Activated T-helper 9 cell treated with anti-CD3 and anti-CD28 coated beads, Interleukin-2, amount 50 U/mL, for 16 hours (primary cell): ENCODE data around the gene PHIP.

ENCODE experiments used
- DNase-seq: peaks from one replicate; pipeline ENCODE4 v3.0.0-alpha.2; 2020; ENCODE audit warnings: low read depth

The PHIP gene

DNA sequence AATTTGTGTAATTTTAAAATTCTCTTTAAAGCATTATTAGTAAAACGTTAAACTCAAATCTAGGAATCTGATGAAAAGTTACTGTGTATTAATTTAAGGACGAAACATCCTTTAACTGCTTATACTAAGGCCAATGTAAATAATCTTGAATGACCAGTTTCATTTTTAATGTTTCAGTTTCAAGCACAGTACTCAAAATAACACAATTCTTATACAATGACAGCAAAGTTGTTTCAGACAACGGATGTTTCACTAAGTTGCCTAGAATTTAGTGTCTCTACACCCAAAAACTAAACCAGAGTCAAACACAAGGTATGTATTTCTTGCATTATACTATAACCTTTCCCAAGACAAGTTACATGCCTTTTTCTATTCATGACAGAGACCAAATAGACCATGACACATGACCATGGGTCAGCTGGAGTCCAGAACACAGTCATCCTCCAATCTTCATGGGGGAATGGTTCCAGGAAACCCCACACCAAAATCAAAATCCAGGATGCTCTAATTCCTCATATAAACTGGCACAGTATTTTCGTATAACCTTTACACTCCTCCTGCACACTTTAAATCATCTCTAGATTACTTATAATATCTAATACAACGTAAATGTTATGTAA is 7.7 kb downstream of the PHIP start:
- DNase-seq, result no peak

DNA sequence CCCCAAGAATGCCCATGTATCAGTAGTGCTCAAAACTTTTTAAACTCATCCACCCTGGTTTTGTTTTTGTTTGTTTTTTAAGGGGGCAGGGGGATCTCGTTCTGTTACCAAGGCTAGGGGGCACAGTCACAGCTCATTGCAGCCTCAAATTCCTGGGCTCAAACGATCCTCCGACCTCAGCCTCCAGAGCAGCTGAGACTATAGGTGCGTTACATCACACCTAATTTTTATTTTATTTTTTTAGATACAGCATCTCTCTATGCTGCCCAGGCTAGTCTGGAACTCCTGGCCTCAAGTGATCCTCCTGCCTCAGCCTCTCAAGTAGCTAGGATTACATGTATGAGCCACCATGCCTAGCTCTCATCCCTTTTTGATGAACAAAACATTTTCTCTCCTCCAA is 11.2 kb downstream of the PHIP start:
- no peak for DNase-seq

DNA sequence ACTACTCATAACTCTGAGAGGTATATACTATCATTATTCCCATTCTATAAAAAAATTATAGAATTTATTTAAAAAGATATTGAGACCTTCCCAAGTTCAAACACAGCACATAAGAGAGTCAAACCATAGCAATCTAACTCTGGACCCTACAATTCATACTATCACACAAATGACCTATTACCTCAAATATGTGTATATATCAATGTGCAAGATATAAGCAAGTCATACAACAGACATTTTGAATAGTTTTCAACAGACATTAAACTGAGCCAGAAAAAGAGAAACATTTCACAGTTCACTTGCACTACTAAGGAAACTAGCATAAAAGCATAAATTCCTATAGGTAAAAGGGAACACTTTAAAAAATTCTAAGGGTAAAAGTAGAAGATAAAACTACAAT is 11.7 kb downstream of the PHIP start:
- no peak for DNase-seq

DNA sequence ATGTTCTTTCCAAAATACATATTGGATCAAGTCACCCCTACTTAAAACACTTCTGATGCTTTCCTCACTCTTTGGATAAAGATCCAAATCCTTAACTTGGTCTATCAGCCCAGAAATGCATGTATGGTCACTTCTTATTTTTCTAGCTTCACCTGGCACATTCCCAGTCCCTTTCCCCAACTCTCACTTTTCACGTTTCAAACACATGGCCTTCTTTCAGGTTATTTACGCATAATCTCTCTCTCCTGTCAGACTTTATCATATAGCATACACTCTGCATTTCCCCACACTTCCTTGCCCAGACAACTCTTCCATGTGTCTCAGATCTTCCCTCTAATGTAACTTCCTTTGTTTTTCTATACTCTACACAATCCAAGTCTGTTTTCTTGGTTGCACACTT is 12.8 kb downstream of the PHIP start:
- DNase-seq, result no peak

DNA sequence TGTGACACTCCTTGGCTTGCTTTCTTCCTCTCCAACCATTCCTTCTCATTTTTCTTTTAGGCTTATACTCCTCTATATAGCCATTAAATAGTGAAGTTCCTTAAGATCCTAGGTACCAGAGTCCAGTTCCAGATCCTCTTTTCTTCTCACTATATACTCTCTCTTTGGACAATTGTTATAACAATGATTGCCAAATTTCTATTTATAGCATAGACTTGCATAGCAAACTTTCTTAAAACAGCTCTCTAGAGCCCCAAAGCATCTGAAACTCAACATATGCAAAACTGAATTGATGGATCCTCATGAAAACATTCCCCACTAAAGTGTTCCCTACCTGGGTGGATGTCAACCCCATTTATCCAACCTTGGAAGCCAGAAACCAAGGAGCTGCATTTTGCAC is 13.4 kb downstream of the PHIP start:
- DNase-seq, result no peak

DNA sequence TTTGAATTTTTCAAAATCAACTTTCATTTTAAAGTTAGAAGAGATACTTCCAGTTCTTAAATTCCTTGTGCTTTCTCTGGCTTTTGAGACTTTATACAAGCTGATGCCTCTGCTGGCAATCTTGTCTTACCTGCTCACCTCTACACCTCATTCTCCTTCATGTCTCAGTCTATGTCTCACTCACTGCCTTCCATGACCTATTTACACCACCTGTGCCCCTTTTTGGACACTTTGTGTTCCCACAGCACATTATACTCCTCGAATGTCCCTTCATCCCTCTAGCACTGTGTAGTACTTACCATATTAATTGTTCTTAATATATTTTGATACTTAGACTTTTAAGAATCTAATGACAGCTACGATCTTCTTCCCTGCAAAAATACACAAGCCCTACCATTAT is 15.3 kb downstream of the PHIP start:
- DNase-seq, result no peak

DNA sequence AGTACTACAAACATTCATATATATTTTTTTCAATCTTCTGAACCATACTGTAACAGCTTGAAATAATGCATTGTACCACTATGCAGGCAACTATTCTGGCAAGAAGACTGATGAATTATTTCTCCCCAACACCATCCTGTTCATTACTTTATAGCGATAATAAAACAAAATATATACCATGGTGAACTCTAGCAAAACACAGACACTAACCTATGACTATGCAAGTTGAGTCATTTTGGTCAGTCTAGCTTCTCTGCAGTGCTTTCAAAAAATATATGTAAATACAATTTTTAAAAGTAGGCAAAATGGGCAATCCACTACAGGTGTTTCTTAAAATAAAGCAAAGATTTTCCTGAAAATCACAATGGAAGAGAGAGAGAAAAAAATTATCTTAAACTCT is 20.3 kb downstream of the PHIP start:
- DNase-seq, result no peak

DNA sequence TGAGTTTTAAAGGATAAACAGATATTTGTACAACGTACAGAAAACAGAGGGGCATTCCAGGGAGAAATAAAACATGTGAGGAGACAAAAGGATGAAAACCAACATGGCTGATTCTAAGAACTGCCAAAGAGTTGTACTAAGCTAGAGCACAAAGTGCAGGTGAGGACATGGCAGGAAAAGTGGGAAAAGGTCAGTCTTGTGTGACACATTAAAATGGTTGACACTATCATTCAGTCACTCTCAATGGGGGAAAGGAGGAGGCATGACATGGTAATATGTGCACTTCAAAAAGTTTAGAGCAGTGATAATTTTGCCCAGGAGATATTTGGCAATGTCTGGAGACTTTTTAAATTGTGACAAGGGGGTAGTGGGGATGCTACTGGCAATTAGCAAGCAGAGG is 21.8 kb downstream of the PHIP start:
- no peak for DNase-seq

DNA sequence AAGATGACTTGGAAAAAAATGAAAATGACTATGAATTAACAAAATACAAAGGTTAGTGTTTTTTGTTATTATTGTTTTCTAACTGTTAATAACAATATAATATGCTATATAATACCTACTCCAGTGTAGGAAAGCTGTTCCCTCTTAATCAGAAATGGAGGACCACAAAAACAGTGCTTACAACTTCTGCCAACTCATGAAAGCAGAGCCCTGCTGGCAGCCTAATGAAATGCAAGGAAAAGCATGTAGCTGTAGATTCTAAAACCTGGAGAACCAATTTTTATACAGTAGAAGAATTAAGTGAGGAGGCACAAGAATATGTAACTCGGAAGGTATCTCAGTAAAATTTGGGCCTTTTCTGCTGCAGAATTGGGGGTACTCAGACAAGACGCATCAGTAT is 29.4 kb downstream of the PHIP start:
- no peak for DNase-seq

DNA sequence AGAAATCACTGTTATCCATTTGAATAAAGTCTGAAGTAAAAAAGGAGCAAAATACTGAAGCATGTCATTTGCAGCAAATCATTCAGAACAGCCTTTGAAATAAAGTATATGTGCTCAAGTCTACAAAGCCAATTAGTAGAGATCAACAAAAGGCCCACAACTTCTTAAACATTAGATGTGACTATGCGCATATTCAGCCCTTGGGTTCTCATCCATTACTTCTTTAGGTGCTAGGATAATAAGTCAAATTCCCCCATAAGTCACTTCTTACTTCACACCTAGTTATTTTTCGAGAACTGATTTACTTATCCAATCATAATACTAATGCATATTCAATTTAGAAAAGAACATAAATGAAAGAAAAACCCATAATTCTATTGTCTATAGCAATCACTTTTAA is 31.0 kb downstream of the PHIP start:
- no peak for DNase-seq

DNA sequence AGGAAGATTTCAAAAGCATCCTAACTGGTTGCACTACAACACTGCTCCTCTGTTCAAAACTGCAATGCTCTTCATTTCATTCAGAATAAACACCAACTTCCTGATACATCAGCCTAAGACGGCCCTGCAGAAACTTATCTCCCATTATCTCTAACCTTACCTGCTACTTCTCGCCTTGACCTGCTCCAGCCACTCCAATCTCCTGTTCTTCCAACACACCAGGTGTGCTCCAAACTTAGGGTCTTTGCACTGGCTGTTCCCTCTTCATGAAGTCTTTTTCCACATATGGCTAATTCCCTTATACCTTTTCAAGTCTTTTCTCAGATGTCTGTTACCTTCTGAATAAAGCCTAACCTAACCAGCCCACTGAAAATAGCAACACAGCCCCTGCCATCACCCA is 32.1 kb downstream of the PHIP start:
- no peak for DNase-seq

DNA sequence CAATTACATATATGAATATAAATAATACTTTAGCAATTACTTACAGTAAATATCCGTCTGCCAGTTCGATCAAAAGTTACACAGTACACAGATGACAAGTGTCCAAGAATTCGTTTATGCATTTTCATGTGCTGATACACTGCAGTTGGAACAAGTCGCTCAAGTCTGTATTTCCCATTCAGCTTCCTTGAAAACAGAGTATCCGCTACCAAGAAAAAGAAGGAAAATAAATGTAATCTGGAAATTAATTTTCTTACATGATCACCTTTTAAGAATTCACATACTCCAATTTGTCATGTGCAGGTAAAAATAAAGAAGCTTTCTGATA is 35.3 kb downstream of the PHIP start:
- no peak for DNase-seq

DNA sequence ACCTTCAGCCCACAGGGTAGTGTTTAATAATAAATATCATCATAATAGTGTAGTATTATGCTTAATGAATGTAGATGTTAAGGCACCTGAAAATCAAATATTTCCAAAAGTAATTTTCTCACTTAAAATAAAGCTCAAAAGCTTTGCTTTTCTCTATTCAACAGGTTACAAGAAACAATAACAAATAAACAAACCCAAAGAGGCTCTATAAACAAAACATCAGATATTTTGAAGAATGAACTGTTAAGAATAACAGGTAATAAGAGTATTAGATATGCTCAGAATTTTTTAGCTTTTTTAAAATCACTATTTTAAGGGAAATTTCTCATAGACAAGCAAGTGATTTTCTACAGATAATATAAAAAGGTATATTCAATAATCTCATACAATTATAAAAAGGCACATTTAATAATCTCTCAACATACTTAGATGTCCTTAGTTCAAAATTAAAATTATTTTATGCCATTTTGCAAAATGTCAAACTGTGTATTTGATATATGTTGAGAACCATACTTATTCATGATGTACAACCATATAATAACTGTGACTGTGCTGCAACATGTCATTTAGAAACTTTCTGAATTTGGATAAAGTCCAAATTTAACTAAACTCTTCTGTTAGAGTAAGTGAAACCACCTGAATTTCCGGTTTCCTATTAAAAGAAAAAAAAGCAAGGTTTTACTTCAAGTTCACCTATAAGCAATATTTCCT is 35.8 kb downstream of the PHIP start:
- no peak for DNase-seq

DNA sequence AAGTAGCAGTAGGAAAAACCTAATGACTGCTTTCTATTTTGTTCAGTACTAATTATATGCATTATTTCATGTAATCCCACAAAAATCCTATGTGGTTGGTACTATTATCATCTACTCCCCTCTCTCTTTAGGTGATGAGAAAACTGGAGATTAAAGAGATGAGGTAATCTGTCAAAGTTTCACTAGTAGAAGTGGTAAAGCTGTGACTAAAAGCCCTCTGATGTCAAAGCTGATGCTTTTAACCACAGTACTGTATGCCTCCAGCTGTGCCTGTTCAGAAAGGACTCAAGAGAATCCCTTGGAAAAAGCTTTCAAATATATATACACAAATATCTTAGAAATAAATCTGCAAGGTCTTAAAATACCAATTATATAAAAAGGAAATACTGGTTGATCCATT is 38.0 kb downstream of the PHIP start:
- no peak for DNase-seq

DNA sequence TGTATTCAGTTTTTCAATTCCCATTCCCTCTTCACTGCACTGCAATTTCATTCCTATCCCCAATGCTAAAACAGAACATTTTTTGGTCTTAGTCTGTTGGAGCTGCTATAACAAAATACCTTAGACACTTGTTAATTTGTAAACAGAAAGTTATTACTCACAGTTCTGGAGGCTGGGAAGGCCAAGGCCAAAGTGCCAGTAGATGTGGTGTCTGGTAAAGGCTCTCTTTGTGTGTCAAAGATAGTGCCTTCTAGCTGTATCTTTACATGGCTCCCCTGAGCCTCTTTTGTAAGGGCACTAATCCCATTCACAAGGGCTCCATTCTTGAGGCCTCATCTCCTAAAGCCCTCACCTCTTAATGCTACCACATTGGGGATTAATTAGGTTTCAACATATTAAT is 40.0 kb downstream of the PHIP start:
- DNase-seq, result no peak

DNA sequence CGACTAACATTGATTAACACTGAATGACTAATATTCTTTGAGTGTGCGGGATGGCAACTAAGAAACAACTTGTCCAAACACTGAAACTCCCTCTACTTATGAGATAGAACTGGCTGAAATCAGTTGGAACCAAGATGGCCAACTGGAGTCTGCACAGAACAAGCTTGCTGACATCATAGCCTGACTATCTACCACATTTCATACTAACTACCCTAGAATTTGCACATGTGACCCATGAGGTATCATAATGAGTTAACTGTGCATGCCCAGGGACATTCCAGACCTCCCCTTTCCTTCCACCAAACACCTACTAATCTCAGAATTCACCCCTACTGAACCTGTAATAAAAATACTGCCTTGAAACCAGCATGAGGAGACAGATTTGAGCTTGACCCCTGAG is 43.2 kb downstream of the PHIP start:
- DNase-seq, result no peak

DNA sequence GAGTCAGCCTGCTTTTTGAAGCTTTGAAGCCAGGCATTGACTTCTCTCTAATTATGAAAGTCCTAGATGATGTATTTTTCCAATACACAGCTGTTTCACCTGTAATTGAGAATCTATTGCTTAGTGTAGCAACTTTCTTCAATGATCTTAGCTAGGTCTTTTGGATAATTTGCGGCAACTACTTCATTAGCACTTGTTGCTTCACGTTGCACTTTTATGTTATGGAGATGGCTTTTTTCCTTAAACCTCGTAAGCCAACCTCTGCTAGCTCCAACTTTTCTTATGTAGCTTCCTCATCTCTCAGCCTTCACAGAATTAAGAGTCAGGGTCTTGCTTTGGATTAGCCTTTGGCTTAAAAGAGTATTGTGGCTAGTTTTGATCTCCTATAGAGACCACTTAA is 44.8 kb downstream of the PHIP start:
- DNase-seq, result no peak

DNA sequence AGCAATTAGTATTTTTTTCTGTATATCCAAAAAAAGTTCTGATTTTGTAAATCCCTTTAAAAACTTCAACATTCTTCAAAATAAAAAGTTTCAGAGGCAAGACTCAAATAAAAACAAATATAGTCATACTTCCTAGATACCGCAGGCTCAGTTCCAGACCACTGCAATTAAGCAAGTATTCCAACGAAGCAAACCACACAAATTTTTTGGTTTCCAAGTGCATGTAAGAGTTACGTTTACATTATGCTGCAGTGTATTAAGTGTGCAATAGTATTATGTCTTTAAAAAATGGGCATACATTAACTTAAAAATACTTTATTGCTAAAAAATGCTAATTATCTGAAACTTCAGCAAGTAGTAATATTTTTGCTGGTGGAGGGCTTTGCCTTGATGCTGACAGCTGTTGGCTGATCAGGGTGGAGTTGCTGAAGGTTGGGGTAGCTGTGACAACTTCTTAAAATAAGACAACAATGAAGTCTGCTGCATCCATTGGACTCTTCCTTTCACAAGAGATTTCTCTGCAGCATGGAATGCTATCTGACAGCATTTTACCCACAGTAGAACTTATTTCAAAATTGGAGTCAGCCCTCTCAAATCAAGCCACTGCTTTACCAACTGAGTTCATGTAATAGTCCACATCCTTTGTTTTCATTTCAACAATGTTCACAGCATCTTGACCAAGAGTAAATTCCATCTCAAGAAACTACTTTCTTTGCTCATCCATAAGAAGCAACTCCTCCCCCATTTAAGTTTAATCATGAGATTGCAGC is 46.0 kb downstream of the PHIP start:
- no peak for DNase-seq

DNA sequence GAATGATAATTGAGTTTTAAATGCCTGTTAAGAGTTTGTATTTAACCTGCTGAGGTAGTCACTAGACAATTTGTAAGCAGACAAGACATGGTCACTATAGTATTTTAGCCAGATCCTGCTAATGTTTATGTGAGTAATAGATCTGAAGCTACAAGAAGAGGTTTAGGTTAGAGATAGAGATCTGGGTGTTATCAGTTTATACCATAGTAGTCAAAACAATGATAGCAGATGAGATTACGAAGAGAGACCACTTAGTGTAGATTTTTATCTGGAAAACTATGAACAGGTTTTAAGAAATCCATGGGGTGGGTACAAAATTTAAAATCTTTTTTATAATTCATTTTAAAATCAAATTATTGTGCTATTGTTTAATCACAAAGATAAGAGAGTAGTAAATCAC is 47.5 kb downstream of the PHIP start:
- no peak for DNase-seq

DNA sequence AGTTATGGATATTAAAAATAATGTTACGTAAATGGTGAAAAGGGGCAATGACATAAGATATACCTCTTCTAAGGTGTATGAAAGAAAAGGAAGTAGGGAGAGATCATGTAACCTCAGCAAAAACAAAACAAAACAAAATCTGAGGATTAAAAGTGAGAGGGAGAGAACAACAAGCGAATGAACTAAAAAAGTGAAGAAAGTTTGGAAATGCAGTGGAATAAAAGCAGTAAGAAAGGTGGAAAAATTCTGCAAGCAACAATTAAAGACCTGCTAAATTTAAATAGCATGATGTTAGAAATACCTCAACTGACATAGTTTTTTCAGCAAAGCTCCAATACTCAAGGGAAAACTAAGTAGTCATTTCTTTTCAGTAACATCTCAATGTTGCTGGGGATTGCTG is 48.0 kb downstream of the PHIP start:
- DNase-seq, result no peak

DNA sequence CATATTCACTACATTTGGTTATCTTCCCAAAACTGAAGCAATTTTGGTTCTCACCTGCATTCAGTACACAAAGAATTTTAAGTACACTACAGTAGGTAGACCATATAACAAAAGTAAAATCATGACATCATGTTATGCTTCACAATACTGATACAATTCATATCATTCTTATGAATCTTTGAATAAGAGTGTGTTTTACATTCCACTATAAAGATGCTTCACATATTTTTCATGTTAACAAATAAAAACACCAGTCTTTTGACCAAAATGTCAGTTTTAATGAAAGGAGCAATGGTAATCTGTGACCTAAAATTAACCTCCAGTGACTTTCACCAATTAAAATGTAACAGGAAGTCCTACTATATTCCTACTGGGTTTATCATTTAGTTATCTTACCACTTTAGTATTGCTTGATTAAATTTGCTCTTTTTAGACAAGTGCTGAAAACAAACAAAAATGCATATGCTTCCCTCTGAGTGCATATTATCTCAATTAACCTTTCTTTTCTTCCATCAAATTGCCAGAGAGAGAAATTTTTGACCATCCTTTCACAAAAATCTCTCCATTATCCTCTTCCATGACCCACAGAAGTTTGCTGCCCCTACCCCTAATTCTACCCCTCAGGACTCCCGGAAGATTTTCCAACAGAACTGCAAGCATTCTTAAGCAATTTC is 49.3 kb downstream of the PHIP start:
- no peak for DNase-seq

DNA sequence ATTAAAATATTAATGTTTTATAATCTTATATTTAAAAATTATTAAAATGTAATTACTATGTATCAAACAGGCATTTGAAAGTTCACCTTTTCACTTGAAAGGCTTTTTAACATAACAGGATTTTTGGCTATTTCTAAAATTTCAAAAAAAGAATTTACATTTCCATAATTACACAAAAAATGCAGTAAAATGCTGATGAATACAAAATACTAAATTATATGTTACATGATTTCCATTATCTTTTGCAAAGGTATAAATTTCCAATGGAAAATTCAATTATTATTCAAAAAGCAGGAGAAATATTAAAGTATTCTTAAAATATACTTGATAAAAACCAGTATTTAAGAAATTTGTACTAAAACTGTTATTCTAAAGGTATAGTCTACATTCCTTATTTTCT is 66.1 kb downstream of the PHIP start:
- no peak for DNase-seq

DNA sequence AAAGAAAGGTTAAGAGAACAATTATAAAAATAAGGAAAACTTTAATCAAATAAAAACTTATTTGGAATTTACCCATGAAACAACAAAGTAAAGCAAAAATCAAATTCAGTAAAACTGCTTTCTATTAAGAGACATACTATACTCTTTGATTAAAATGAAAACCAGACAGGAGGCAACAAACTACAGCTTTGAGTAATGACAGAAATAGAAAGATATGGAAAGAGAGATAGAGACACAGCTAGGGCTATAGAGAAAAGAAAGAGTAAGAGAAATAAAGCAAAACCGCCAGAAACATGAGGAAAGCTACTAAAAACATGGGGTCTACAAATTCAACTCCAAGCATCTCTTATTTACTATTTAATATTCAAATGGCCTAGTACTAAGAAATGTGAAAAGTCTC is 67.6 kb downstream of the PHIP start:
- DNase-seq, result no peak
